WTC11 (cell line): ENCODE results near the gene CARS1. TPM values are rescaled to one million over a fixed set of nuclear protein-coding genes. Genes with fewer than 3 reads are reported as not detected.

Source experiments
- ATAC-seq: fragments of 200-7000 bp; cut with Tn5 transposase; 2 replicates; pipeline ENCODE4 v1.10.0; 2021; ENCODE audit warnings: mild to moderate bottlenecking, moderate library complexity
- CTCF ChIA-PET: fragments of 300-600 bp; sonication (Branson Sonifier 250); formaldehyde crosslinking; loops from one replicate; lab custom pipeline; 2021; ENCODE audit warnings: antibody characterized with exemption; lab: Charles Lee
- POLR2A ChIA-PET: fragments of 350-600 bp; sonication (Branson Sonifier 250); formaldehyde crosslinking; loops from one replicate; lab custom pipeline; 2021; ENCODE audit warnings: antibody characterized with exemption; lab: Charles Lee
- DNase-seq: peaks from one replicate; pipeline ENCODE4 v3.0.0; 2021; ENCODE audit warnings: low spot score
- H3K27ac Mint-ChIP-seq: 2 replicates; pipeline ENCODE4 v1.8.0; 2021; ENCODE audit warnings: mixed read lengths
- H3K27me3 Mint-ChIP-seq: 2 replicates; pipeline ENCODE4 v1.8.0; 2021; ENCODE audit warnings: low read depth, mild to moderate bottlenecking, moderate library complexity, mixed read lengths
- H3K36me3 Mint-ChIP-seq: 2 replicates; pipeline ENCODE4 v1.8.0; 2021; ENCODE audit warnings: mixed read lengths
- H3K4me1 Mint-ChIP-seq: 2 replicates; pipeline ENCODE4 v1.8.0; 2022; ENCODE audit warnings: mixed read lengths
- H3K4me3 Mint-ChIP-seq: 2 replicates; pipeline ENCODE4 v1.8.0; 2021; ENCODE audit warnings: mild to moderate bottlenecking, moderate library complexity, mixed read lengths
- H3K9me3 Mint-ChIP-seq: 2 replicates; pipeline ENCODE4 v1.8.0; 2021; ENCODE audit warnings: mixed read lengths
- CBFB ChIP-seq: sonication (generic); formaldehyde crosslinking; IDR thresholded peaks from 2 replicates; pipeline ENCODE4 v1.8.1; 2022; ENCODE audit warnings: mild to moderate bottlenecking, low read depth, missing genetic modification reagents
- EMX1 ChIP-seq: fragments of 250-450 bp; sonication (Bioruptor Pico); IDR thresholded peaks from 2 replicates; pipeline ENCODE4 v1.8.0; 2021; ENCODE audit warnings: mild to moderate bottlenecking
- NFE2L1 ChIP-seq: sonication (generic); formaldehyde crosslinking; IDR thresholded peaks from 2 replicates; pipeline ENCODE4 v1.8.1; 2023; ENCODE audit warnings: missing genetic modification reagents
- TCF7 ChIP-seq: sonication (generic); formaldehyde crosslinking; IDR thresholded peaks from 2 replicates; pipeline ENCODE4 v1.8.0; 2022; ENCODE audit warnings: mild to moderate bottlenecking, low read depth, missing genetic modification reagents, moderate library complexity
- TEAD4 ChIP-seq: sonication (generic); formaldehyde crosslinking; IDR thresholded peaks from 2 replicates; pipeline ENCODE4 v1.8.0; 2022; ENCODE audit warnings: mild to moderate bottlenecking, missing genetic modification reagents
- ZNF232 ChIP-seq: sonication (generic); formaldehyde crosslinking; IDR thresholded peaks from 2 replicates; pipeline ENCODE4 v1.8.0; 2022; ENCODE audit warnings: mild to moderate bottlenecking, missing genetic modification reagents
- total RNA-seq: library from RNA; stranded (reverse); gene quantifications from 3 replicates; pipeline ENCODE4 v1.2.3, GENCODE V29; 2021
- TF ChIP-seq, protein P1 (sequence below): sonication (generic); formaldehyde crosslinking; IDR thresholded peaks from 2 replicates; pipeline ENCODE4 v1.8.0; 2023; ENCODE audit warnings: missing genetic modification reagents
- TF ChIP-seq, protein P2 (sequence below): sonication (generic); formaldehyde crosslinking; IDR thresholded peaks from 2 replicates; pipeline ENCODE4 v1.8.0; 2022; ENCODE audit warnings: missing genetic modification reagents
- TF ChIP-seq, protein P3 (sequence below): fragments of 250-450 bp; sonication (Bioruptor Pico); IDR thresholded peaks from 2 replicates; pipeline ENCODE4 v1.9.0; 2021; ENCODE audit warnings: mild to moderate bottlenecking, borderline replicate concordance
- TF ChIP-seq, protein P4 (sequence below): sonication (generic); formaldehyde crosslinking; IDR thresholded peaks from 2 replicates; pipeline ENCODE4 v1.8.1; 2022; ENCODE audit warnings: low read depth, missing genetic modification reagents, borderline replicate concordance
- TF ChIP-seq, protein P5 (sequence below): fragments of 250-450 bp; sonication (Bioruptor Pico); IDR thresholded peaks from 2 replicates; pipeline ENCODE4 v1.8.0; 2021; ENCODE audit warnings: mild to moderate bottlenecking
- TF ChIP-seq, protein P6 (sequence below): sonication (generic); formaldehyde crosslinking; IDR thresholded peaks from 2 replicates; pipeline ENCODE4 v1.8.1; 2022; ENCODE audit warnings: mild to moderate bottlenecking, missing genetic modification reagents, moderate library complexity, borderline replicate concordance
- TF ChIP-seq, protein P7 (sequence below): sonication (generic); formaldehyde crosslinking; IDR thresholded peaks from 2 replicates; pipeline ENCODE4 v1.8.0; 2022; ENCODE audit warnings: mild to moderate bottlenecking, missing genetic modification reagents
- TF ChIP-seq, protein P8 (sequence below): sonication (generic); formaldehyde crosslinking; IDR thresholded peaks from 2 replicates; pipeline ENCODE4 v1.8.1; 2022; ENCODE audit warnings: missing genetic modification reagents, borderline replicate concordance

CARS1 gene
- total RNA-seq, 1 experiment from 2014 or later, result 92.0 TPM

DNA sequence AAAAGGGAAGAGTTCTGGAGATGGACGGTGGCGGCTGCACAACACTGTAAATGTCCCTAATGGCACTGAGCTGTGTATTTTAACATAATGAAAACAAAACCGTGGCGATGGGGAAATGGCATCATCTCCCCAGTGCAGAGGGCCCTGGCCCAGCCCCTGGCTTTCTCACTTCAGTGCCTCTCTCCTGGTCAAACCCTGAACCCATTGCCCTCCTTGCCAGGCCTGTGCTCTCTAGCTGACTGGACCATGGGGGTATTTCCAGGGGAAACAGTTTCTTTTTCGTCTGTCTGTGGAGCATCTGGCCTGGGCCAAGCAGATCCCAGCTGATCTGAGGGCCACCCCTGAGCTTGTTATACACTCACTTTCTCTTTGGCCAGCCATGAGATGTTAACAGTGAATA, 47.7 kb downstream of the CARS1 start:
- no peak for ATAC-seq
- H3K27me3 Mint-ChIP-seq, result no peaks in the 10 kb centered on the region
- no peak for TF ChIP-seq EMX1 (CRISPR knock-in tag)
- TF ChIP-seq, protein P1, sequence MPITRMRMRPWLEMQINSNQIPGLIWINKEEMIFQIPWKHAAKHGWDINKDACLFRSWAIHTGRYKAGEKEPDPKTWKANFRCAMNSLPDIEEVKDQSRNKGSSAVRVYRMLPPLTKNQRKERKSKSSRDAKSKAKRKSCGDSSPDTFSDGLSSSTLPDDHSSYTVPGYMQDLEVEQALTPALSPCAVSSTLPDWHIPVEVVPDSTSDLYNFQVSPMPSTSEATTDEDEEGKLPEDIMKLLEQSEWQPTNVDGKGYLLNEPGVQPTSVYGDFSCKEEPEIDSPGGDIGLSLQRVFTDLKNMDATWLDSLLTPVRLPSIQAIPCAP (CRISPR knock-in tag), result no peak
- TF ChIP-seq, protein P2, sequence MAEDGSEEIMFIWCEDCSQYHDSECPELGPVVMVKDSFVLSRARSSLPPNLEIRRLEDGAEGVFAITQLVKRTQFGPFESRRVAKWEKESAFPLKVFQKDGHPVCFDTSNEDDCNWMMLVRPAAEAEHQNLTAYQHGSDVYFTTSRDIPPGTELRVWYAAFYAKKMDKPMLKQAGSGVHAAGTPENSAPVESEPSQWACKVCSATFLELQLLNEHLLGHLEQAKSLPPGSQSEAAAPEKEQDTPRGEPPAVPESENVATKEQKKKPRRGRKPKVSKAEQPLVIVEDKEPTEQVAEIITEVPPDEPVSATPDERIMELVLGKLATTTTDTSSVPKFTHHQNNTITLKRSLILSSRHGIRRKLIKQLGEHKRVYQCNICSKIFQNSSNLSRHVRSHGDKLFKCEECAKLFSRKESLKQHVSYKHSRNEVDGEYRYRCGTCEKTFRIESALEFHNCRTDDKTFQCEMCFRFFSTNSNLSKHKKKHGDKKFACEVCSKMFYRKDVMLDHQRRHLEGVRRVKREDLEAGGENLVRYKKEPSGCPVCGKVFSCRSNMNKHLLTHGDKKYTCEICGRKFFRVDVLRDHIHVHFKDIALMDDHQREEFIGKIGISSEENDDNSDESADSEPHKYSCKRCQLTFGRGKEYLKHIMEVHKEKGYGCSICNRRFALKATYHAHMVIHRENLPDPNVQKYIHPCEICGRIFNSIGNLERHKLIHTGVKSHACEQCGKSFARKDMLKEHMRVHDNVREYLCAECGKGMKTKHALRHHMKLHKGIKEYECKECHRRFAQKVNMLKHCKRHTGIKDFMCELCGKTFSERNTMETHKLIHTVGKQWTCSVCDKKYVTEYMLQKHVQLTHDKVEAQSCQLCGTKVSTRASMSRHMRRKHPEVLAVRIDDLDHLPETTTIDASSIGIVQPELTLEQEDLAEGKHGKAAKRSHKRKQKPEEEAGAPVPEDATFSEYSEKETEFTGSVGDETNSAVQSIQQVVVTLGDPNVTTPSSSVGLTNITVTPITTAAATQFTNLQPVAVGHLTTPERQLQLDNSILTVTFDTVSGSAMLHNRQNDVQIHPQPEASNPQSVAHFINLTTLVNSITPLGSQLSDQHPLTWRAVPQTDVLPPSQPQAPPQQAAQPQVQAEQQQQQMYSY (CRISPR knock-in tag), result no peak
- TF ChIP-seq, protein P3, sequence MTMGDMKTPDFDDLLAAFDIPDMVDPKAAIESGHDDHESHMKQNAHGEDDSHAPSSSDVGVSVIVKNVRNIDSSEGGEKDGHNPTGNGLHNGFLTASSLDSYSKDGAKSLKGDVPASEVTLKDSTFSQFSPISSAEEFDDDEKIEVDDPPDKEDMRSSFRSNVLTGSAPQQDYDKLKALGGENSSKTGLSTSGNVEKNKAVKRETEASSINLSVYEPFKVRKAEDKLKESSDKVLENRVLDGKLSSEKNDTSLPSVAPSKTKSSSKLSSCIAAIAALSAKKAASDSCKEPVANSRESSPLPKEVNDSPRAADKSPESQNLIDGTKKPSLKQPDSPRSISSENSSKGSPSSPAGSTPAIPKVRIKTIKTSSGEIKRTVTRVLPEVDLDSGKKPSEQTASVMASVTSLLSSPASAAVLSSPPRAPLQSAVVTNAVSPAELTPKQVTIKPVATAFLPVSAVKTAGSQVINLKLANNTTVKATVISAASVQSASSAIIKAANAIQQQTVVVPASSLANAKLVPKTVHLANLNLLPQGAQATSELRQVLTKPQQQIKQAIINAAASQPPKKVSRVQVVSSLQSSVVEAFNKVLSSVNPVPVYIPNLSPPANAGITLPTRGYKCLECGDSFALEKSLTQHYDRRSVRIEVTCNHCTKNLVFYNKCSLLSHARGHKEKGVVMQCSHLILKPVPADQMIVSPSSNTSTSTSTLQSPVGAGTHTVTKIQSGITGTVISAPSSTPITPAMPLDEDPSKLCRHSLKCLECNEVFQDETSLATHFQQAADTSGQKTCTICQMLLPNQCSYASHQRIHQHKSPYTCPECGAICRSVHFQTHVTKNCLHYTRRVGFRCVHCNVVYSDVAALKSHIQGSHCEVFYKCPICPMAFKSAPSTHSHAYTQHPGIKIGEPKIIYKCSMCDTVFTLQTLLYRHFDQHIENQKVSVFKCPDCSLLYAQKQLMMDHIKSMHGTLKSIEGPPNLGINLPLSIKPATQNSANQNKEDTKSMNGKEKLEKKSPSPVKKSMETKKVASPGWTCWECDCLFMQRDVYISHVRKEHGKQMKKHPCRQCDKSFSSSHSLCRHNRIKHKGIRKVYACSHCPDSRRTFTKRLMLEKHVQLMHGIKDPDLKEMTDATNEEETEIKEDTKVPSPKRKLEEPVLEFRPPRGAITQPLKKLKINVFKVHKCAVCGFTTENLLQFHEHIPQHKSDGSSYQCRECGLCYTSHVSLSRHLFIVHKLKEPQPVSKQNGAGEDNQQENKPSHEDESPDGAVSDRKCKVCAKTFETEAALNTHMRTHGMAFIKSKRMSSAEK (CRISPR knock-in tag), result no peak
- no peak for TF ChIP-seq TCF7 (CRISPR knock-in tag)
- TF ChIP-seq ZNF232 (CRISPR knock-in tag), result no peak
- TF ChIP-seq, protein P4, sequence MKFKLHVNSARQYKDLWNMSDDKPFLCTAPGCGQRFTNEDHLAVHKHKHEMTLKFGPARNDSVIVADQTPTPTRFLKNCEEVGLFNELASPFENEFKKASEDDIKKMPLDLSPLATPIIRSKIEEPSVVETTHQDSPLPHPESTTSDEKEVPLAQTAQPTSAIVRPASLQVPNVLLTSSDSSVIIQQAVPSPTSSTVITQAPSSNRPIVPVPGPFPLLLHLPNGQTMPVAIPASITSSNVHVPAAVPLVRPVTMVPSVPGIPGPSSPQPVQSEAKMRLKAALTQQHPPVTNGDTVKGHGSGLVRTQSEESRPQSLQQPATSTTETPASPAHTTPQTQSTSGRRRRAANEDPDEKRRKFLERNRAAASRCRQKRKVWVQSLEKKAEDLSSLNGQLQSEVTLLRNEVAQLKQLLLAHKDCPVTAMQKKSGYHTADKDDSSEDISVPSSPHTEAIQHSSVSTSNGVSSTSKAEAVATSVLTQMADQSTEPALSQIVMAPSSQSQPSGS (CRISPR knock-in tag), result no peak
- TF ChIP-seq NFE2L1 (CRISPR knock-in tag), result no peak
- TF ChIP-seq, protein P5, sequence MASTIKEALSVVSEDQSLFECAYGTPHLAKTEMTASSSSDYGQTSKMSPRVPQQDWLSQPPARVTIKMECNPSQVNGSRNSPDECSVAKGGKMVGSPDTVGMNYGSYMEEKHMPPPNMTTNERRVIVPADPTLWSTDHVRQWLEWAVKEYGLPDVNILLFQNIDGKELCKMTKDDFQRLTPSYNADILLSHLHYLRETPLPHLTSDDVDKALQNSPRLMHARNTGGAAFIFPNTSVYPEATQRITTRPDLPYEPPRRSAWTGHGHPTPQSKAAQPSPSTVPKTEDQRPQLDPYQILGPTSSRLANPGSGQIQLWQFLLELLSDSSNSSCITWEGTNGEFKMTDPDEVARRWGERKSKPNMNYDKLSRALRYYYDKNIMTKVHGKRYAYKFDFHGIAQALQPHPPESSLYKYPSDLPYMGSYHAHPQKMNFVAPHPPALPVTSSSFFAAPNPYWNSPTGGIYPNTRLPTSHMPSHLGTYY (CRISPR knock-in tag), result no peak
- no peak for TF ChIP-seq TEAD4 (CRISPR knock-in tag)
- TF ChIP-seq, all 79 proteins: peak for 0
- DNase-seq, result no peak
- no peak overlapping the region for H3K4me3 Mint-ChIP-seq
- peaks cover 39% of the 10 kb centered on the region for H3K36me3 Mint-ChIP-seq
- POLR2A ChIA-PET, result no interaction called here
- H3K9me3 Mint-ChIP-seq, result no peaks in the 10 kb centered on the region
- CTCF ChIA-PET, result interaction anchor here (1.9 to 2.3 kb wide), 2 partner anchors 12 to 82 kb away, joined by 4 to 5 read pairs; no protein-coding TSS in a partner anchor
- H3K27ac Mint-ChIP-seq, result no peak overlapping the region
- no peaks in the 10 kb centered on the region for H3K4me1 Mint-ChIP-seq

DNA sequence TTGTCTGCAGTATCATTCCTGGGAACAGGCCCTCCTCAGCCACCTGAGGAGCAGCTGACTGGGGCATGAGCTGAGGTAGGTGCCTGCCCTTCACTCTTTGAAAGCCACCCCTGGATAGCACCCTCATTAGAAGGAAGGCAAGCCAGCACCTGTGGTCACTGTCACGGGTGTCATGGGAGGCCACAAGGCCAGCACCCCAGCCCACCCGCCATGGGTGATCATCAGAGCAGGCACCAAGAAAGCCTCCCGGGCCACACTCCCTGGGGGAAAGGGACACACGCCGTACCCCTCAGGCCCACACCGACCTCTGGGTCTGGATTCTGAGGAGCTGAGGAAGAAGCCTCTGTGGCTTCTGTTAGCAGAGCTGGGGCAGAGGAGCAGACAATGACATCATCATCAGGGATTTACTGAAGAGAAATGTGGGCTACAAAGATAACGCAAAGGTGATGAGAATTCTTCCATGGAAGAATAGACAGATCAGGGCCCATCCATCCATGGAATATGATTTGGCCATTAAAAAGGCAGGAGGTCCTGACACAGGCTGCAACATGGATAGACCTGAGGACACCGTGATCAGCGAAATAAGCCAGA, 48.4 kb downstream of the CARS1 start:
- DNase-seq (no peak), ATAC-seq (no peak)
- H3K36me3 Mint-ChIP-seq, result peaks cover 42% of the 10 kb centered on the region
- ChIA-PET POLR2A (no interaction called here), CTCF (interaction anchor here (1.9 to 2.3 kb wide), 2 partner anchors 13 to 83 kb away, joined by 4 to 5 read pairs; no protein-coding TSS in a partner anchor)
- H3K27ac Mint-ChIP-seq, result no peak overlapping the region
- H3K4me1 Mint-ChIP-seq, result no peaks in the 10 kb centered on the region
- no peaks in the 10 kb centered on the region for H3K9me3 Mint-ChIP-seq
- no peaks in the 10 kb centered on the region for H3K27me3 Mint-ChIP-seq
- H3K4me3 Mint-ChIP-seq, result no peak overlapping the region
- TF ChIP-seq, protein P6, sequence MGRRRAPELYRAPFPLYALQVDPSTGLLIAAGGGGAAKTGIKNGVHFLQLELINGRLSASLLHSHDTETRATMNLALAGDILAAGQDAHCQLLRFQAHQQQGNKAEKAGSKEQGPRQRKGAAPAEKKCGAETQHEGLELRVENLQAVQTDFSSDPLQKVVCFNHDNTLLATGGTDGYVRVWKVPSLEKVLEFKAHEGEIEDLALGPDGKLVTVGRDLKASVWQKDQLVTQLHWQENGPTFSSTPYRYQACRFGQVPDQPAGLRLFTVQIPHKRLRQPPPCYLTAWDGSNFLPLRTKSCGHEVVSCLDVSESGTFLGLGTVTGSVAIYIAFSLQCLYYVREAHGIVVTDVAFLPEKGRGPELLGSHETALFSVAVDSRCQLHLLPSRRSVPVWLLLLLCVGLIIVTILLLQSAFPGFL (CRISPR knock-in tag), result no peak
- TF ChIP-seq, protein P7, sequence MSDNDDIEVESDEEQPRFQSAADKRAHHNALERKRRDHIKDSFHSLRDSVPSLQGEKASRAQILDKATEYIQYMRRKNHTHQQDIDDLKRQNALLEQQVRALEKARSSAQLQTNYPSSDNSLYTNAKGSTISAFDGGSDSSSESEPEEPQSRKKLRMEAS, result no peak
- TF ChIP-seq, protein P8, sequence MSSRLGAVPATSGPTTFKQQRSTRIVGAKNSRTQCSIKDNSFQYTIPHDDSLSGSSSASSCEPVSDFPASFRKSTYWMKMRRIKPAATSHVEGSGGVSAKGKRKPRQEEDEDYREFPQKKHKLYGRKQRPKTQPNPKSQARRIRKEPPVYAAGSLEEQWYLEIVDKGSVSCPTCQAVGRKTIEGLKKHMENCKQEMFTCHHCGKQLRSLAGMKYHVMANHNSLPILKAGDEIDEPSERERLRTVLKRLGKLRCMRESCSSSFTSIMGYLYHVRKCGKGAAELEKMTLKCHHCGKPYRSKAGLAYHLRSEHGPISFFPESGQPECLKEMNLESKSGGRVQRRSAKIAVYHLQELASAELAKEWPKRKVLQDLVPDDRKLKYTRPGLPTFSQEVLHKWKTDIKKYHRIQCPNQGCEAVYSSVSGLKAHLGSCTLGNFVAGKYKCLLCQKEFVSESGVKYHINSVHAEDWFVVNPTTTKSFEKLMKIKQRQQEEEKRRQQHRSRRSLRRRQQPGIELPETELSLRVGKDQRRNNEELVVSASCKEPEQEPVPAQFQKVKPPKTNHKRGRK (CRISPR knock-in tag), result no peak
- no peak for TF ChIP-seq CBFB (CRISPR knock-in tag)
